Measurements from ENCODE around the gene SLC6A12. TPM values are rescaled to one million over a fixed set of nuclear protein-coding genes. Genes with fewer than 3 reads are reported as not detected.

The SLC6A12 gene
- polyA plus RNA-seq, 1 of the 3 experiments (the other 2 are of a cell fraction), result 0.02 TPM

DNA sequence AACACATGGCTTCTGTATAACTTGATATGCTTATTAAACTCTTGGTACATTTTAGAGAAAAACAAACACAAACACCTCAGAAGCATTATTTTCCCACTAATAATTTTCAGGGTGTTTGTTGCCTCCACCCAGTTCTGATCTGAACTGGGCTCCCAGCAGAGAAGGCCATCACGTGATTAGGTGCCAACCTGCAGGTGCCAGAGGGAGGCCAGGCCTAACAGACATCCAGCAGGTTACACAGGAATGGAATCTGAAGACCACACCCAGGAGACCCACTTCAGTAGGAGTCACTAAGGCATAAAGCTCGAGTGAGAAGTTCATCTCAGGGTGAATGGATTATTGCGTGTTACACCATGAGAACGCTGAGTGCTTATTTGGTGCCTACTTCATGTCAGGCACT, 8.9 kb downstream of the SLC6A12 start (continued):
- TF ChIP-seq RFX5 (IDR thresholded peaks at IDR 0.05; ENCODE audit: low read length), result no peak
- TF ChIP-seq, protein P1, sequence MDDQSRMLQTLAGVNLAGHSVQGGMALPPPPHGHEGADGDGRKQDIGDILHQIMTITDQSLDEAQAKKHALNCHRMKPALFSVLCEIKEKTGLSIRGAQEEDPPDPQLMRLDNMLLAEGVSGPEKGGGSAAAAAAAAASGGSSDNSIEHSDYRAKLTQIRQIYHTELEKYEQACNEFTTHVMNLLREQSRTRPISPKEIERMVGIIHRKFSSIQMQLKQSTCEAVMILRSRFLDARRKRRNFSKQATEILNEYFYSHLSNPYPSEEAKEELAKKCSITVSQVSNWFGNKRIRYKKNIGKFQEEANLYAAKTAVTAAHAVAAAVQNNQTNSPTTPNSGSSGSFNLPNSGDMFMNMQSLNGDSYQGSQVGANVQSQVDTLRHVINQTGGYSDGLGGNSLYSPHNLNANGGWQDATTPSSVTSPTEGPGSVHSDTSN (IDR thresholded peaks at IDR 0.05), result no peak
- TF ChIP-seq NRF1 (IDR thresholded peaks at IDR 0.05; ENCODE audit: low read depth, low read length), result no peak

DNA sequence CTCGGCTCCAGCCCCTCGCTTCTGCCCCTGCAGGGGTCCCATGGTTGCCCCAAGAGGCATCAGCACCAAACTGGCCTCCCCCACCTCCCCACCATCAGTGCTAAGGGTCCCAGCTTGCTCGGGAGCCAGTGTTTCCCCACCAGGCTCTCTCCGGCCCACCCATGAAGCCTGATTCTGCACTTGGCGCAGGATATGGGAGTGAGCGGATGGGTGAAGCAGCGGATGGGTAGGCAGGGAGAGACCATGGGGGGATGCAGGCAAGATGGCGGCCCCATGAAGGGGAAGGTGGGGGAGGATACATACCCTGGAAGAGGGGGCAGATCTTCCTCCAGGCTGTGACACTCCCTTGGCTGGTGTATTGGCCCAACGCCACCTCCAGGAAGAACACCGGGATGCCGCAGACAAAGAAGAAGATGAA, 9.7 kb downstream of the SLC6A12 start:
- Histone ChIP-seq H3F3A (replicated peaks; ENCODE audit: insufficient read depth) (peaks cover 5% of the 10 kb centered on the region), H3K4me3 (ENCODE audit: low read depth in 2 of 2, low read length in 1 of 2) (no peak overlapping the region), H3K27me3 (ENCODE audit: insufficient read depth) (peaks cover 28% of the 10 kb centered on the region; the same call in 1 of the 2 replicates), H3K36me3 (replicated peaks in 1 of 2; ENCODE audit: control insufficient read depth in 1 of 2, insufficient read depth in 2 of 2, low read length in 1 of 2) (no peaks in the 10 kb centered on the region), H3K9me3 (no peaks in the 10 kb centered on the region), H3K9ac (no peak overlapping the region), H4K20me1 (ENCODE audit: insufficient read depth) (no peaks in the 10 kb centered on the region), H3K4me1 (ENCODE audit: control insufficient read depth in 1 of 2, insufficient read depth in 2 of 2, low read depth in 1 of 2, low read length in 1 of 2) (peaks cover 0 to 11% of the 10 kb centered on the region in 2 experiments; a peak in 2 of 4 replicates), H3K4me2 (peak overlapping the region; percentile 78; the same call in 1 of the 2 replicates), H2AFZ (ENCODE audit: low read depth) (no peak overlapping the region), H3K79me2 (ENCODE audit: insufficient read depth) (no peaks in the 10 kb centered on the region), H3K27ac (ENCODE audit: low read depth in 2 of 2, low read length in 1 of 2) (no peak overlapping the region), H3K9me2 (no peaks in the 10 kb centered on the region)
- CTCF ChIA-PET, result interaction anchor here (1.1 to 6.9 kb wide), 7 partner anchors 9 to 83 kb away, joined by 3 to 43 read pairs (median 5); no protein-coding TSS in a partner anchor
- POLR2A ChIA-PET, result no interaction called here
- 85% methylated on average over 9 of the region's 11 CpGs for WGBS (ENCODE audit: low lambda C conversion rate)
- TF ChIP-seq, protein P2, sequence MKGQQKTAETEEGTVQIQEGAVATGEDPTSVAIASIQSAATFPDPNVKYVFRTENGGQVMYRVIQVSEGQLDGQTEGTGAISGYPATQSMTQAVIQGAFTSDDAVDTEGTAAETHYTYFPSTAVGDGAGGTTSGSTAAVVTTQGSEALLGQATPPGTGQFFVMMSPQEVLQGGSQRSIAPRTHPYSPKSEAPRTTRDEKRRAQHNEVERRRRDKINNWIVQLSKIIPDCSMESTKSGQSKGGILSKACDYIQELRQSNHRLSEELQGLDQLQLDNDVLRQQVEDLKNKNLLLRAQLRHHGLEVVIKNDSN (IDR thresholded peaks at IDR 0.05; ENCODE audit: borderline replicate concordance, low read depth), result no peak
- TF ChIP-seq, protein P3, sequence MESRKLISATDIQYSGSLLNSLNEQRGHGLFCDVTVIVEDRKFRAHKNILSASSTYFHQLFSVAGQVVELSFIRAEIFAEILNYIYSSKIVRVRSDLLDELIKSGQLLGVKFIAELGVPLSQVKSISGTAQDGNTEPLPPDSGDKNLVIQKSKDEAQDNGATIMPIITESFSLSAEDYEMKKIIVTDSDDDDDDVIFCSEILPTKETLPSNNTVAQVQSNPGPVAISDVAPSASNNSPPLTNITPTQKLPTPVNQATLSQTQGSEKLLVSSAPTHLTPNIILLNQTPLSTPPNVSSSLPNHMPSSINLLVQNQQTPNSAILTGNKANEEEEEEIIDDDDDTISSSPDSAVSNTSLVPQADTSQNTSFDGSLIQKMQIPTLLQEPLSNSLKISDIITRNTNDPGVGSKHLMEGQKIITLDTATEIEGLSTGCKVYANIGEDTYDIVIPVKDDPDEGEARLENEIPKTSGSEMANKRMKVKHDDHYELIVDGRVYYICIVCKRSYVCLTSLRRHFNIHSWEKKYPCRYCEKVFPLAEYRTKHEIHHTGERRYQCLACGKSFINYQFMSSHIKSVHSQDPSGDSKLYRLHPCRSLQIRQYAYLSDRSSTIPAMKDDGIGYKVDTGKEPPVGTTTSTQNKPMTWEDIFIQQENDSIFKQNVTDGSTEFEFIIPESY (IDR thresholded peaks at IDR 0.05; ENCODE audit: borderline replicate concordance, low read depth), result no peak
- TF ChIP-seq RFX5 (IDR thresholded peaks at IDR 0.05; ENCODE audit: low read length) (no peak), GATA2 (CRISPR knock-in tag; IDR thresholded peaks at IDR 0.05) (no peak), NFIC (IDR thresholded peaks at IDR 0.05; ENCODE audit: borderline replicate concordance) (no peak), CHD2 (IDR thresholded peaks at IDR 0.05; ENCODE audit: low read length, partially characterized antibody) (no peak)
- DNase-seq, result no peak

DNA sequence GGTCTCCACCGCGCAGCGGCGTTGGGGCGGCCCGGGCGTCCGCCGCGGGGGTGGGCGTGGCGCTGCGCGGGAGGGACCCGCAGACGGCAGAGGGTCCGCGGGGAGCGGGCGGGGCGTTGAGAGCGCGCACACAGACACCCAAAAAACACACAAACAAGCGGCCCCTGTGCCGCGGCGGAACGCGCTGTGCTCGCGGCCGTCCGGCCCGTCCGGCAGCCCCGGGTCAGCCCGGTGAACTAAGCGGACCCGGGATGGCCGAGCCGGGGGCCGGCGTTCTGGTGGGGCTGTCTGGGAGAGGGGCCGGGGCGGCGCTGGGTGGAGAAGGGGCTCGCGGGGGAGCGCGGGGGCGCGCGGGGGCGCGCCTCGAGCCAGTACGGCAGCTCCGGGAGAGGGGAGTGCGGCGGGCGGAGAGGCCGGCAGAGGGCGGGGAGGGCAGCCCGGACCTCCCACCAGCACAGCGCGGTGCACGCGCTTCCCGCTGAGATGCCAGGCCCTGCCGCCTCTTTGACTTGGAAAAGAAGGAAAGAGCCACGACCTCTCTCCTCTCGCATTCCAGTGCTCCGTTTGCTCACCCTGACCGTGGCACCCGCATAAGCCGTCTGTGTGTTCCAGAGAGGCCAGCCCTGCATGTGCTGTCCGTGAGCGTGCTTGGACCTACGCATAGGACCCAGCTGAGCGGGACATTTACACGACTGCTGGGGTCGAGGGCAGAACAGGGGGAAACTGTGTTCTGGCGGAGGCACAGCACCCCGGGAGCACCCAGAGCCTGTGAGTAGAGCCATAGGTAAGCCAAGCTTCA, 10.3 kb downstream of the SLC6A12 start:
- DNase-seq, result peak; percentile 93
- peak overlapping the region; percentile 78 for H3K4me2 ChIP-seq
- H3K9ac ChIP-seq, result peak overlapping the region; percentile 25; the same call in 1 of the 2 replicates
- peaks cover 0 to 17% of the 10 kb centered on the region in 2 experiments; a peak in 2 of 4 replicates for H3K4me1 ChIP-seq (ENCODE audit: control insufficient read depth in 1 of 2, insufficient read depth in 2 of 2, low read depth in 1 of 2, low read length in 1 of 2)
- H3K36me3 ChIP-seq (replicated peaks in 1 of 2; ENCODE audit: control insufficient read depth in 1 of 2, insufficient read depth in 2 of 2, low read length in 1 of 2), result no peaks in the 10 kb centered on the region
- TF ChIP-seq ELF1 (IDR thresholded peaks at IDR 0.05) (no peak), MXI1 (IDR thresholded peaks at IDR 0.05; ENCODE audit: low read depth, low read length) (peak; percentile 39; the same call in 1 of the 2 replicates)
- H3F3A ChIP-seq (replicated peaks; ENCODE audit: insufficient read depth), result peaks cover 5% of the 10 kb centered on the region
- peaks cover 28% of the 10 kb centered on the region; the same call in 1 of the 2 replicates for H3K27me3 ChIP-seq (ENCODE audit: insufficient read depth)
- H3K9me2 ChIP-seq, result no peaks in the 10 kb centered on the region
- H4K20me1 ChIP-seq (ENCODE audit: insufficient read depth), result no peaks in the 10 kb centered on the region
- no peaks in the 10 kb centered on the region for H3K9me3 ChIP-seq
- peak overlapping the region; percentile 70; the same call in 1 of the 2 replicates for H2AFZ ChIP-seq (ENCODE audit: low read depth)
- ChIA-PET POLR2A (no interaction called here), CTCF (interaction anchor here (1.1 to 6.9 kb wide), 7 partner anchors 10 to 84 kb away, joined by 3 to 43 read pairs (median 5); no protein-coding TSS in a partner anchor)
- 9% methylated on average over 28 of the region's 84 CpGs for WGBS (ENCODE audit: low lambda C conversion rate)
- H3K27ac ChIP-seq (ENCODE audit: low read depth in 2 of 2, low read length in 1 of 2), result no peak overlapping the region
- H3K4me3 ChIP-seq (ENCODE audit: low read depth in 2 of 2, low read length in 1 of 2), result peak overlapping the region; percentile 39 to 48
- no peaks in the 10 kb centered on the region for H3K79me2 ChIP-seq (ENCODE audit: insufficient read depth)
